C4-2B (cell line): ENCODE data around the gene TGFBR2.

Source experiments
- ZFX ChIP-seq: fragments of 450-650 bp; IDR thresholded peaks from 2 replicates; pipeline ENCODE4 v1.6.1; 2017
- TF ChIP-seq, protein P1 (sequence below): fragments of 450-650 bp; conservative IDR thresholded peaks from 2 replicates; pipeline ENCODE4 v1.5.1; 2017; ENCODE audit warnings: mild to moderate bottlenecking

DNA sequence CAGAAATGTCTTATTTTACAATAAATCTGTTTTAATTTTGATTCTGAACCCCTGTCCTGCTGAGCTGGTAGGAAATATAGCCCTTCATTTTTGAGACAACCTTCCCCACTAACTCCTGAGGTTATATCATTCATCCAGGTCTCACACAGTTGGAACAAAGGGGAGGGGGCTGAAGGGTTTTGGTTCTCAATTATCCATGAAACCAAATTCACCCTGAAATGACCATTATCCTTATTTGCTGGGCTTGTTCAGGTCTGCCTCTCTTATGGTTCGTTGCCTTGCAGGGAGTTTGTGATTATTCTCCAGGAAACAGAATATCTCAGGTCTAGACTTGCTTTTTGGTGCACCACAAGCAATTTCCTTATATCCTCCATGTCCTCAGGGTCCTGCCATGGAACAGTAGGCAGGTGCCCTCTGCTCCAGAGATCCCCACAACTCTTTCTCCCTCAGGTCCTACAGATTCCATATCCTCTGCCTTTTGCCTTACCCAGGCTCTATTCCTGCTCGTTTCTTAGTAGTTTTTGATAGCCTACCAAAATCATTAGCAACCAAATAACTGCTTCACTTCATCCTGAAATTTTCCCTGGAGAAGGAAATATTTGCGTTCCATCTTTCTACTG, 94.4 kb downstream of the TGFBR2 start:
- TF ChIP-seq, protein P1, sequence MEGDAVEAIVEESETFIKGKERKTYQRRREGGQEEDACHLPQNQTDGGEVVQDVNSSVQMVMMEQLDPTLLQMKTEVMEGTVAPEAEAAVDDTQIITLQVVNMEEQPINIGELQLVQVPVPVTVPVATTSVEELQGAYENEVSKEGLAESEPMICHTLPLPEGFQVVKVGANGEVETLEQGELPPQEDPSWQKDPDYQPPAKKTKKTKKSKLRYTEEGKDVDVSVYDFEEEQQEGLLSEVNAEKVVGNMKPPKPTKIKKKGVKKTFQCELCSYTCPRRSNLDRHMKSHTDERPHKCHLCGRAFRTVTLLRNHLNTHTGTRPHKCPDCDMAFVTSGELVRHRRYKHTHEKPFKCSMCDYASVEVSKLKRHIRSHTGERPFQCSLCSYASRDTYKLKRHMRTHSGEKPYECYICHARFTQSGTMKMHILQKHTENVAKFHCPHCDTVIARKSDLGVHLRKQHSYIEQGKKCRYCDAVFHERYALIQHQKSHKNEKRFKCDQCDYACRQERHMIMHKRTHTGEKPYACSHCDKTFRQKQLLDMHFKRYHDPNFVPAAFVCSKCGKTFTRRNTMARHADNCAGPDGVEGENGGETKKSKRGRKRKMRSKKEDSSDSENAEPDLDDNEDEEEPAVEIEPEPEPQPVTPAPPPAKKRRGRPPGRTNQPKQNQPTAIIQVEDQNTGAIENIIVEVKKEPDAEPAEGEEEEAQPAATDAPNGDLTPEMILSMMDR: no peak
- no peak for TF ChIP-seq ZFX
